Endometrial microvascular endothelial cells (primary cell): Measurements from ENCODE around the gene TMEM14C. TPM values are rescaled to one million over a fixed set of nuclear protein-coding genes. Genes with fewer than 3 reads are reported as not detected.
"Not testable (repeated sequence)": the region's sequence is repeated elsewhere in the genome, so short reads cannot be mapped to it uniquely, and the experiment has no call there.

Source experiments
- in situ Hi-C: cut with HindIII; loops from 2 replicates; pipeline ENCODE4 v1.10.0; 2017; ENCODE audit warnings: low sequenced_read_pairs, low pct_unique_long_range_greater_than_20kb; ENCODE audit errors: inconsistent ontology term
- total RNA-seq: library from RNA; depleted of rRNA; stranded (reverse); fragments of >200 nt; gene quantifications from one replicate; pipeline ENCODE4 v1.2.3, GENCODE V29; 2015; ENCODE audit errors: inconsistent ontology term

TMEM14C gene
- total RNA-seq, 1 donor from 2014 or later, result 129 TPM

DNA sequence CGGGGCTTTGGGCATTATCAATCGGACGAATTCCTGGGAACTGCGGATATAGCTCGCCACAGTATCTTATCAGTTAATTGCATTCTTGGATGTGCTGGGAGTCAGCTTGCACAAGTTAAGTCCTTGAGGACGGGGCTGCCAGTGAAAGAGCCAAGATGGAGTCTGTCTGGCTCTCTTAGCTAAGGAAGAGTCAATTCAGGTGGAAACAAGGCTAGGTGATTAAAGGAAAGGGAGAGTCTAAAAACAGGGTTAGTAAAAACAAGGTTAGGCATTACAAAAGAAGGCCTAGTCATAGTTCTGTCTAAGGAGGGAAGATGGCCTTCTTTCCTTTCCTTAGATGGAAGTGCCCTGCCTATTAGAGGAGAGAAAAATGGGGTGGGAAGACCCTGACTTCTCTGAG, 27.7 kb downstream of the TMEM14C start:
- in situ Hi-C loops, result not testable (repeated sequence)

DNA sequence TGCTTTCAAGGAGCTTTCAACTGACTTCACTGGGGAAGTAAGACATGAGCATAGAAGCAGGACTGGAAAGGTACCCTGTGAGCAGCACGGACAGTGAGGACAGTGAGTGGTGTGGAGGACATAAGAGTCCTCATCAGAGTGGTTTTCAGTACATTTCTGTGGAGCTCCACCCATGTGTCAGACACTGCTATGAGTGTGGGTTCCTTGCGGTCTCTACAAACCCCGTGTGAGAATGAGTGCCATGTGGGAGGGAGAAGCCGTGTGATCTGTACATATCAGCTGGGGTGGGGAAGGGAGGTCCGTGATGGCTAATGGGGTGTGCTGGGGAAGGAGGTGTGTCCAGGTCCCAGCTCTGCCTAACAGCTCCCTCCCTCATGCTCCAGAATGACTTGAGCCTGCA, 28.9 kb downstream of the TMEM14C start:
- in situ Hi-C loops, result not testable (repeated sequence)

DNA sequence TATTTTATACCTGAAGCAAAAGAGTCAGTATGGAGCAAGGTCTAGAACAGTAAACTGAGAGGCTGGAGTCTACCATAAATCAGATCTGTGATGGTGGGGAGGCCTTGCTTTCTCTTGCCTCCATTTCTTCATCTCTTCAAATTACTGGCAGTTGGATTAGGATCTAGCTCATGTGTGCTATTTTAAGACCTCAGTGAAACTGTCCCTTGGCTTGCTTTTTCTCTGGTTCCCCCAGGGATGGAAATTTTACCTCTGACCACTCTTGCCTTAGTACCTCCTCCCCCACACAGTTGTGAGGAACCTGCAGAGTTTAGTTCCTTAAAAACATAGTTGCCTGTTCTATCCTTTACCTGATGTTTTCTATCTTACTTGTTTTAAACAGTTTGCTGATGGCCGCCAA, 33.2 kb downstream of the TMEM14C start:
- in situ Hi-C loops, result no loop called here

DNA sequence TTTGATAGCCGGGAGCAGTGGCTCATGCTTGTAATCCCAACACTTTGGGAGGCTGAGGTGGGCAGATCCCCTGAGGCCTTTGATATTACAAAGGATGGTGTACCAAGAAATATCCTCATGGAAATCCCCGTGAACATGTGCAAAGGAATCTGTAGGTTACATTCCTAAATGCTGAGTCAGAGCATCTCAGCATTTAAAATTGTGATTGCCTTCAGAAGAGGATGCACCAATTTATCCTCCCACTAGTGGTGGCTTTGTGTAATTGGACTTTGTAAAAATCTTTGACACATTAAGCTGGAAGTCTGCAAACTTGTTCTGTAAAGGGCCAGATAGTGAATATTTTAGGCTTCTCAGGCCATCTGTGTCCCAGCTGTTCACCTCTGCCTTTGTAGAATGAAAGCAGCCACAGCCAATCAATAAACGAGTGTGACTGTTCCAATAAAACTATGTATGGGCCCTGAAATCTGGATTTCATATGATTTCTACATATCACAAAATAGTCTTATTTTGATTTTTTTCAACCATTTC, 36.5 kb downstream of the TMEM14C start:
- in situ Hi-C loops, result no loop called here

DNA sequence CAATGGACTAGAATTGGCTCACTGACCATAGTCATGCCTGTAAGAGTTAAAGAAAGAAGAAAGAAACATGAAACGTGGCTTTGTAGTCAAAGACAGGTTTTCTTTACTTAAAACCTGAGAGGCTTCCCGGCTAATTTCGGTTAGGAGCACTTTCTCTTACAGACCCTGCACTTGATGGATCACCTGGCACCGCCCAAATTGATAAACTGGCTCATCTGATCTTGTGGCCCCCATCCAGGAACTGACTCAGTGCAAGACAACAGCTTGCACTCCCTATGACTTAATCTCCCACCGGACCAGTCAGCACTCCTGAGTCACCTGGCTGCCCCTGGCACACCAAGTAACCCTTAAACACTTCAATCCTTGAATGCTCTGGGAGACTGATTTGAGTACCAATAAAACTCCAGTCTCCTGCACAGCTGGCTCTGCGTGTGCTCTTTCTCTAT, 37.0 kb downstream of the TMEM14C start:
- in situ Hi-C loops, result no loop called here

DNA sequence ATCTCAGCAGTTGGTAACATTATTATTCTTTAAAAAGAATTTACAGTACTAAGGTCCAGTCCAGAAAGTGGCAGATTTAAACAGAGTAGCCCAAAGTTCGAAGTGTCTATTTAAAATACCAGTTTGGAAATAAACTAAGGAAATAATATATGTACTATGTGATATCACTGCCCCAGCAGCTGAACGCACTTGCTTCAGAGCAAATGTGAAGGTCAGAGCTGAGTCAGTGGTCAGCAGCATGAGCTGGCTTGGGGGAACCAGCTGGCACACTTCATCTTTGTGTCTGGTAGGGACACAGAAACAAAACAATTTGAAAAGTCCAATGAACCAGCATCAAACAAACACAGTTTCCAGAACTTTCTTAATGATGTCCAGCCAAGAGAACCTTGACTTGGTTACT, 40.1 kb downstream of the TMEM14C start:
- in situ Hi-C loops, result no loop called here

DNA sequence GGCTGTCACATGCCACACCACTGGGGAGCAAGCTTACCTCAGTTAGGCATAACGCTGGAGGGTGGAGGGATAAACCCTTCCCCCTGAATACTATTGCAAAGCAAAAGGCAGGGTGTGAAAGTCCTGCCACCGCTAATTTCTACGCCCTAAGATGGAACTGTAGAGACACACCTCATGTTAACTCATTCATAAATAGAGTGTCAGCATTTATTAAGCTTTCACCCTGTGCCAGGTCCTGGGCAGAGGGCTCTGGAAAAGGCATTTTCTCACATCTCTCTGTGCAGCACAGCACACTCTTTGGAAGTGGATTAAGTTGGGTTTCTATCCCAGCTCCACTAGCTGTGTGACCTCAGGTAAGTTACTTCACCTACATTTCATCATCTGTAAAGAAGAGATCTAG, 46.5 kb downstream of the TMEM14C start:
- in situ Hi-C loops, result no loop called here

DNA sequence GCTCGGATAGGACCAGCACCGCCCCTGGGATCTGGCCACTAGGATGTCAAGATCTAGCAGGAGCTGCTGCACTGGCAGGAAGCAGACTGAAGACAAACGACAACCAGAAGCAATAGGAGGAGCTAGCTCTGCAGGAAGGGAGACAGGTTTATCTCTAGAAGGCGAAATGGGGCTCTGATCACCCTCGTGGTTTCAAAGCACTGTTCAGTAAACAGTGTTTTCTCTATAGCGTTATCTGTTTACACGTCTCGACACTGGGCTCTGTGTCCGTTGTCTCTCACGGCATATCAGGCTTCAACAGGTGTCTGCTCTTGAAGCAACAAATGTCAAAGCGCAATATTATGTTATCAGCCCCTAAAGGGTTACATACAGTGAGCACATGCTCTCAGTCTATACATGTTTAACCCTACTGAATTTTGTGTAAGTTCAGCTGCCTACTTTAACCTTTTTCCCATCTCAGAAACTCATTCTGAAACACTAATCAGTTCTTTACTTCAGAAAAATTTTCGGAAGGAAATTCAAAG, 48.6 kb downstream of the TMEM14C start:
- in situ Hi-C loops, result no loop called here

DNA sequence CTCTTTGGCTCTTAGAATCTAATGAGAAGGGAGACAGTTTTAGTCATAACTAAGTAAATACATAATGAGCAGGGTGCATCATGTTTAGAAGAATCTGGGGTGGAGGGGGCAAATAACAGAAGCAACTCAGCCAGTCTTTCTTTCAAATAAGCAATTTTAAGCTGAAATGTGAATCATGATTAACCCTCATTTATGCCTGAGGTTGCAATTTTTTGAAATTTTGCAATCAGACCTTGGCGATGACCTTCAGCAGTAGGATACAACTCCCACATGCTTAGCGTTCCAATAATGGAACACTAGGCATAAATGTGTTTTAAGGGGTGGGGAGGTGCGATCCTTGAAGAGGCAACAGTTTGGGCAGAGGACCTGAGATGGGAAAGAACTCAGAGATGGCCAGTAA, 55.4 kb downstream of the TMEM14C start:
- in situ Hi-C loops, result no loop called here

DNA sequence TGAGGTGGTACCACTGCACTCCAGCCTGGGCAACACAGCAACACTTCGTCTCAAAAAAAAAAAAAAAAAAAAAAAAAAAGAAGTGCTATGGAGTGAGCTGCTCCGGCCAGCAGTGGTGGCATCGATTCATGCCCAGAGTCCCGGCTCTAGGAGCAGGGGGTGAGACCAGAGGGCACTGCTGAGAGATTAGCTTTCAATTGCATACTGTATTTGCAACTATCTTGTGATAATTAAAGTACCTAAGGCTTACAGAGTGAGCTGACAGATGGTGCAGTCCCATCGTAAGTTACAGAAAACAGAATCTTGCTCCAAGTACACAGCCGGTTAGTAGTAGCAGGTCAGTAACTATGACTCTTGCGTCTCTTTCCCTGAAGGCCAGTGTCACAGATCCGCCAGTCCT, 56.2 kb downstream of the TMEM14C start:
- in situ Hi-C loops, result no loop called here

Other genes starting within 250 kb of the TMEM14C start
- gene GCNT2, start 201.7 kb upstream of the TMEM14C start, total RNA-seq, result 30.8 TPM
- gene C6orf52, start 28.5 kb upstream of the TMEM14C start, total RNA-seq, result 17.6 TPM
- gene PAK1IP1, start 28.1 kb upstream of the TMEM14C start, total RNA-seq, result 20.8 TPM
- gene TMEM14B, start 24.7 kb downstream of the TMEM14C start, total RNA-seq, result 64.6 TPM
- gene MAK, start 115.5 kb downstream of the TMEM14C start, total RNA-seq, result not detected
- gene GCM2, start 159.0 kb downstream of the TMEM14C start, total RNA-seq, result not detected
- not detected for gene SYCP2L, start 164.0 kb downstream of the TMEM14C start, total RNA-seq